GM21619 (cell line): ENCODE results near the gene GPR171.
"Not testable (repeated sequence)": the region's sequence is repeated elsewhere in the genome, so short reads cannot be mapped to it uniquely, and the experiment has no call there.

Experiments used
- ATAC-seq: cut with Tn5 transposase; IDR thresholded peaks from one replicate; pipeline ENCODE4 v1.9.1; 2021; ENCODE audit not compliant: unreplicated experiment

GPR171 gene

DNA sequence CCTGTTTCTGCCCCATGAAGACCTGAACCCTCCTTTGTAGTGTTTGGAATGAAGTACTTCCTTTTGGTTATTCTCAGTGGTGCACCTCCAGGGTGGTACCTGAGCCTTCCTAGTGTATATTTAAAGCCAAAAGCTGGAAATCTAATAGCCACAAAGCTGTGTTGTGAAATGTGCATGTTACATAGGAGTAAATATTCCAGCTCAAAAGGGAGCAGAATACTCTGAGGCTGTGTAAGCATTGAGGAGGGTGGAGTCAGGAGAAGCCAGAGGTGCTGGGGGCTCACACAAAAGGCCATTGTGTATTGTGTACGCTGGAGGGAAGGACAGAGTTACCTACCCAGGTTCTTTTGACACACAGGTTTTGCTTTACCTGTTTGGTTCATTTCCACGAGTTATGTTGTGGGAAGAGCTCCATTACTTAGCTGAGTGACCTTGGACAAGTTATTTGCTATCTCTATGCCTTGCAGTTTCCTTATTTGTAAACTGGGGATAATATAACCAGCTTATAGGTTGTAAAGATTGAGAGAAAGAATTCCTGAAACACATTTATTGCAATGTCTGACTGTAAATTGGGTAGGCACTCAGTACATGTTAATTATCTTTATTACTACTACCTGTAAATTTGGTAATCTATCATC, 24.7 kb downstream of the GPR171 start:
- ATAC-seq = no peak

DNA sequence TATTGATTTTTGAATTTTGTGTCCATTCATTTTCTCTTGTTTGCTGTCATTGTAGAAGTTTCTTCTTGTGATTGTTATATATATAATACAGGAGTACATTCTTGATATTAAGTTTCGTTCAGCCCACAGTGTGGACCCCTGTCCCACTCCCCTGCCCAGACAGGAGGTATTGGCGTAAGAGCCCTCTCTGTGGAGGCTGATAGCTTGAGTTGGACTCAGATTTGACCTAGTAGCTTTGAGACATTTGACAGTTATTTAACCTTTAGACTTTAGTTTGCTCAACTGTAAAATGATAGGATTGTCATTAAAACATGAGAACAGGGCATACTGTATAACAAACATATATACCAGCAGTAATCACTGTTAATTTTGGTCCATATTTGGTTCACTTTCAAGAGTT, 27.1 kb downstream of the GPR171 start:
- no peak for ATAC-seq

DNA sequence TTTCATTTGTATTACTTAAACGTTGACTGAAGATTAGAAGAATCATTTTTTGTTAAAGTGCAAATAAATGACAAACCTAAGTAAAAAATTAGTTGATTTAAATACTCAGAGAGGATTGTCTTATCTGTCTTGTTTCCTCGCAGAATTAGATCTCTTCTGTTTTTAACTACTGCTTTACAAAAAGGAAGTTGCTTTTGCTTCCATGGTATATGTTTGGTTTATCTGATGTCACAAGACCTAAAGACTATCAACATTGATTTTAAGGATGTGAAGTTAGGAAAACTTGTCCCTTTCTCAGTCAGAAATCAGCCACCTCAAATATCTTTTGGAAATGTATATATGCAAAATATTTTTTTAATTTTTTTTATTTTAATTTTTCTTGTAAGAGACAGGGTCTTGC, 28.7 kb downstream of the GPR171 start:
- ATAC-seq = no peak

DNA sequence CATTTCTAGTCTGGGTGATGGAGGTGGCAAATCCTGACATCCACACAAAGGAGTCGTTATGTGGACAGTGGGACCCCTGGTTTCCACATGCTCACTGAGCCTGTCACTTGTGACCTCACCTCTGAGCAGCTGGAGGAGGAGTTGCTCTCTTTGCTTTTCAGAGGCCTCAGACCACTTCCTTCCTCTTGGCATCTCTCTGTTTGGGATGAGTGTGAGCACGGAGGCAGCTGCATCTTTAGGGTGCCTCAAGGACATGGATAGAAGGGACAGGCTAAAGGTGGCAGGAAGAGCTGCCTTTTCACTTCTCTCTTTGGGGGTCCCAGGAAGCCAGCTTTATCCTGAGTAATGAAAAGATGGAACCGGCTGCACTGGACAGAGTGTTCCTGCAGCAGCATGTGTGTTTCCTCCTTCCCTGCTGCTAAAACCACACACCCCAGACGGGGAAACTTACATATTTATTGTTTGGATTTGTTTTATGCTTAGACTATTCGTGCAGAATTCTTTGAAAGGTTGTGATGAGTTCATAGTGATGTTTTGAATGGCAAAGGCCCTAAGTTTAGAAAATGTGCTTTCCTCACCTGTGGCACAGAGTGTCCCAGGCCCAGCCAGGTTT, 31.8 kb downstream of the GPR171 start:
- peak; percentile 66 for ATAC-seq

DNA sequence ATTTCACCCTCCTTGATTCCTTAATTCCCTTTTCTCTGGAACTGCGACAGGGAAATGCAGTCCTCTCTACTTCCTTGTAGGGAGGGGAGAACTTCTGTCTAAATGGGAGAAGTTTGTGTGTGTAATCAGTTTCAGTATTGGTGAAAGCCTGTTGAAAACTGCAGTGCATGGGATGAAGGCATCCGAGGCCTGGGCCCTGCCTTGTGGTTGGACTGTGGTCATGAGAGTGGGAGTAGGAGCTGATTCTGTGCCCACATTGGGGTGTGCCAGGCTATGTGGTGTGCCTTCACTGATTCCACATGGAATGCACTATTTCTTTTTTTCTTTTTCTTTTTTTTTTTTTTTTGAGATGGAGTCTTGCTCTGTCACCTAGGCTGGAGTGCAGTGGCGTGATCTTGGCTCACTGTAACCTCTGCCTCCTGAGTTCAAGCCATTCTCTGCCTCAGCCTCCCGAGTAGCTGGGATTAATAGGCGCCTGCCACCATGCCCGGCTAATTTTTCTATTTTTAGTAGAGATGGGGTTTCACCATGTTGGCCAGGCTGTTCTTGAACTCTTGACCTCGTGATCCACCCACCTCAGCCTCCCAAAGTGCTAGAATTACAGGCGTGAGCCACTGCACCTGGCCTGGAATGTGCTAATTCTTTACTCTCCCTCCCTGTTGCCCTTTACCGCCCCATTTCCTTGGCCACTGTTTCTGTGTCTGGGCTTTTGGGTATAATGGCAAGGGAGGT, 32.9 kb downstream of the GPR171 start:
- not testable (repeated sequence) for ATAC-seq

DNA sequence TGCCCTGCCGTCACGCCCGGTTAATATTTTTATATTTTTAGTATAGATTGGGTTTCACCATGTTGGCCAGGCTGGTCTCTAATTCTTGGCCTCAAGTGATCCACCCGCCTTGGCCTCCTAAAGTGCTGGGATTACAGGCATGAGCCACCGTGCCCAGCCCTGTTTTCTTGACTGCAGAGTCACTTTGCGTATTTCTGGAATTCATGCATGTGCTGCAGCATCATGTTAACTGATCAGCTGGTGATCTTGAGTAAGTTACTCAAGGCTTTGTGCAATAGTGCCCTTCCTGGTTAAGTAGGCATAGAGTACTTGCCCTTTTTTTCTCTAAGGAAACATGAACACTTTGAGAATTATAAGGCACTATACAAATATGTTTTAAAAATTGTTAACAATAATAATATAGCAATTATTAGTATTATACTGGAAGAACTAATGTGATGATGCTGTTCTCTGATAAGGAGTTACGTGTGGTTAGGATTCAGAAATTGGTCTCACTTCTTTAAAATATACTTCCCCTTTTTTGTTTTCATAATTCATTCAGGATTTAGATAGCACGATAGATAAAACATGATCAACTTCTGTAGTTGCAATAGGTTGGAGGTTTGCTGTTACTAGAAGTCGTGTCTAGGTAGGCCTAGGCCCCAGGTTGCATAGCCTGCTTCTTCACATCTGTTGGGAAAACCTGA, 33.6 kb downstream of the GPR171 start:
- ATAC-seq = no peak

DNA sequence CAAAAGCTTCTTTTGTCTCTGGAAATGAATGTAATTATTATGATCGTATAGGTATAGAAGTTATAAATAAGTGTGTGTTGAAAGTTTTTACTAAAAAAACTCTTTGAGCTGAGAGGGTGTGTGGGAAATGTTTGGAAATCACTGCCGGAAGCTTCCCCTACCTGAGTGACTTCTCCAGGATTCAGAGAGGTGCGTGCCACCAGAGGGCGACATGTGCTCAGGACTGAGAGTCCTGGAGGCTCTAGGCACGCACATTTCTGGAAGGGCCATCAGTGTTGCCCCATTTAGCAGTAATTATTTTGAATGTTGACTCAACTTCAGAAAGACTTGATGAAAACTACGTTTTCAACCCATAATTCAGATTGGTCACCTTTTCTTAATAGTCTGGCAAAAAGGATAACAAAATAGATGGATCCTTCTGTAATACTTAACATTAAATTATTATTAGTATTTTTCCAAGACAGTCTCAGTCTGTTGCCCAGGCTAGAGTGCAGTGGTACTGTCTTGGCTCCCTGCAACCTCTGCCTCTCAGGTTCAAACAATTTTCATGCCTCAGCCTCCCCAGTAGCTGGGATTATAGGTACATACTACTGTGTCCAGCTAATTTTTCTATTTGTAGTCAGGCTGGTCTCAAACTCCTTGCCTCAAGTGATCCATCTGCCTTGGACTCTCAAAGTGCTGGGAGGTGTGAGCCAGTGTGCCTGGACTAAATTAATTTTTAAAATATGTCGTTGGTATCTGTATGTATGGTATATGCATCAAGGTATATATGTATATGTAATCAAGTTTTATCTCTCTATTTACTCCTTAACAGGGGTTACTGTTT, 34.5 kb downstream of the GPR171 start:
- ATAC-seq = peak; percentile 56

DNA sequence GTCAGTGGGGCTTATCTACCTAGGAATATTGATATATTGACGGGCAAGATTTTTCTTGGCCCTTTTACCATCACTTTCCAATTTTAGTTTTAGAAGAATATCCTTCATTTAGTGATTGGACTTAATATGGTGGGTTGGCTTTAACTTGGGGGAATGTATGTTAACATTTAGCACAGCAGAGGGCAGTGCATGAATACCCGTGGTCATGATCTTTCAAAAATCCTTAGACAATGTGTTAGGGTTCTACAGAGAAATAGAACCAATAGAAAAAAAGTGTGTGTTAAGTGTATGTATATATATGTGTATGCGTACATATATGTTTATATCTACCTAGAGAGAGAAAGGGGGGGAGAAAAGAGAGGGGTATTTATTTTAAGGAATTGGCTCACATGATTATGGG, 36.9 kb downstream of the GPR171 start:
- ATAC-seq = no peak

DNA sequence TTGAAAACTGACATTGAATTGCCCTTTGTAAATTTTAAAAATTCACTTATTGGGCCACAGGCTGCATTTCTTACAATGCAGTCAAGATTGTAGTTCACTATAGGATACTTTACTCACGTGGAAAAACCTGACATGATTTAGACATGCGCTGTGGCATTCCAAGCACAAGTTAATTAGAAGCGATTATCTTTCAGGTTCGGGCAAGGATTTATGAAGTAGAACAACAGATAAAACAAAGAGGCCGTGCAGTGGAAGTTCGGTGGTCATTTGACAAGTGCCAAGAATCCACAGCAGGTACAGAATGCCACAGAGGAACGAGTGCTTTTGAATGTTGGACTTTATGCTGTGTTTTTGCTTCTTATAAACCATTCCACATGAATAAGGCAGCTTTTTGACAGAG, 37.8 kb downstream of the GPR171 start:
- ATAC-seq = no peak

DNA sequence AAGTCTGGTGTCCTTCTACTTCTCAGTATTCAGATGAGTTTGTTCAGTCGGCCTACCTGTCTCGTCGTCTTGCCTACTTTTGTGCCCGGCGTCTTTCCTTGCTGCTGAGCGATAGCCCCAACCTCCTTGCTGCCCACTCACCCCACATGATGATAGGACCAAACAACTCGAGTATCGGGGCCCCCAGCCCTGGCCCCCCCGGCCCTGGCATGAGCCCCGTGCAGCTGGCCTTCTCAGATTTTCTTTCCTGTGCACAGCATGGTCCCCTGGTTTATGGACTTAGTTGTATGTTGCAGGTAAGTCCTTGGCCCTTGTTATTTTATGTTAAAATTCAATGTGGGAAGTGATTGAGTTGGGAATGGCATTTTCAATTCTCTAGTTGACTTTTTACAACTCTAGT, 43.2 kb downstream of the GPR171 start:
- ATAC-seq = no peak

DNA sequence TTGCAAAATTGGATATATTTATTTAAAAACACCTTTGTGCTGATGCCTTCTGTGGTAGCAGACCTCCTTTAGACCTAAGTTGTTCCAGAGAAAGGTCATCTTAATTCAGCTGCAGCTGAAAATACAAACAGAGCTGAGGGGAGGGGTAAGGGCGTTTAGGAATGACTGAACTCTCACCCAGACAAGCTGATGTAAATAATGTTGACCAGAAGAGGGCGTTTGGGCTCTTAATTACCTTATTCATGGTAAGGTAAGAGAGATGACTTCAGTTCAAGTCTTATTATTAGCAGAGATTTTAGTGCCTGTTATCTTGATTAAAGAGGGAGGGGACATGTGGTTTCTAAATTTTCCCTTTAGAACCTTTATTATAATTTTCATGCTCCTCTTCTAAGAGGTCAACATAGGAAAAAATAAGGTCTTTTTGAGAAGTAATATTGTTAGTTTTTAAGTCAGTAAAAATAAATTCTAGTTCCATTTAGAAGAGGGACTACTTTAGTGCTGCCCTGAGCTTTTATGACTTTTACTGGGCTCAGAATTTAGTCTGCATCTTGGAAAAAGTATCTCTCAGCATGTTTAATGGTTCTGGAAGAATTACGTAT, 46.3 kb downstream of the GPR171 start:
- peak; percentile 79 for ATAC-seq

DNA sequence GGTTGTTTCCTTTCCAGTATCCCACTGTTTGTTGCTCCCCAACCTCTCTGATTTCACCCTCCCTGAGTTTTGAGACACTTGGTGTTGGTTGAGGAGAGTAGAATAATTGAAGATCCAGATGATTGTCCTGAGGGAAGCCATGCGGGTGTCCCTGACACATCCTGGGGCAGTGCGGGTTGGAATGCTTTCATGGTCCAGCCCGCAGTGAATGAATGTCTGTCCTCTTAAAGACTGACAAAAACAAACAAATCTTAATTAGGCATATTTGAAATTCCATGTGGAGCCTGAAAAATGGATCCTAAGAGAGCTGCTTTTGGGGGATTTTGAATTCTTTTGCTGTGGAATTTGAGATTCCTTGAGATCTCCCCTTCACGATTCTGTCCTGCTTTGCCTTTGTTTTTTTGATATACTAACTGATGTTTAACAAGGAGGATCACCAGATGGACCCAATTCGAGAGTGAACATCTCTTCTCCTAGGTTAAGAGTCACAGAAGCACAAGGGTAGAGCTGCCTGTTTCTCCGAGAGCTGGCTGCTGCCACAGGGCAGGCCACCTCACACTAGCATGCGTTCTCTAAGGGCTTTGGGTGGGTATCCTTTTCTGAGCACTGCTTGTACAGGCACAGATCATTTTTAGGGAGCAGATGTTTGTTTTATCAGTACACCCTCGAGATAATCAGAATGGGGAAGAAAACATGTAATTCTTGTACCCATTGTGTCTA, 47.4 kb downstream of the GPR171 start:
- ATAC-seq = no peak

DNA sequence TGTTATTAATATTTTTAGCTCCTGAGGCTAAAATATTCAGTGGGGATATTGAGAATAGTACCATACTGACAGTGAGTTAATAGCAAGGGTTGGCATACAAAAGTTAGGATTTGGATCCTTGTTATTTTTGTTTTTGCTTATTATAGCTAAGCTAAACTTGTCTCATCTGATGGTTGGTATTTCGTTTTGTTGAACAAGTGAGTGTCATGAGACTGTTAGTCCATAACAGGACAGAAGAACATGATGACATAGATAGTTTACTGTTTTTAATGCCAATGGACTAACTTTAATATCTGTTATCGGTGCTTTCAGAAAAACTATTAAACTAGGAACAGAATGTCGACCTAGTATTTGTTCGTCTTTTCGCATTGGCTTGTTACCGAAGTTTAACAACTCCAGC, 48.5 kb downstream of the GPR171 start:
- no peak for ATAC-seq

DNA sequence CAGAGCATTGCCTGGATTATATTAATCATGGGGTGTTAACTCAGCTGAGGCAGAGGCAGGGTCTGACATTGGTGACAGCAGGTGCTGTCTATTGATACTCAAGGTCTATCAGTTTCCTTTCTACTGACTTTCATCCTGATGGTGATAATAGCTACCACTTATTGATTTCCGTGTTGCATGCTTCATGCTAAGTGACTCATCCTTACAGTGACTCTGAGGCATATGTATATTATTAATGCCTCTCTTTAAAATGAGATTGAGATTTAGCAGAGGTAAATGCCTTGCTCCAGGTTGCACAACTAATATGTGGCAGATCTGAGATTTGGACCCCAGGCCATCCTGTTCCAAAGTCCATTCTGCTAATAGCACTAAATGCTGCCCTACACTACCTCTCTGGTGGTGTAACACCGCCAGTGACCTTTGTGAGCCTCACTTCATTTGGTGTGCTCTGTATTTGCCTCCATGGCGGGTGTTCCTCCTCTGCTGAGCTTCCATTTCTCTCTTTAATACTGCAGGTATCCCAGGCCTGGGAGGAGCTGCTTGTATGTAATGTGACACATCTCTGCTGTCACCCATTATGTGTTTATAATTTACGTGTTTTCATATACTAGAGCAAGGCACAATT, 50.4 kb downstream of the GPR171 start:
- no peak for ATAC-seq
